Measurements from ENCODE around the gene PANK4. TPM values are rescaled to one million over a fixed set of nuclear protein-coding genes. Genes with fewer than 3 reads are reported as not detected.

PANK4 gene
- total RNA-seq, 4 donors from 2014 or later, result 22.5 to 48.9 (median 37.9) TPM

DNA sequence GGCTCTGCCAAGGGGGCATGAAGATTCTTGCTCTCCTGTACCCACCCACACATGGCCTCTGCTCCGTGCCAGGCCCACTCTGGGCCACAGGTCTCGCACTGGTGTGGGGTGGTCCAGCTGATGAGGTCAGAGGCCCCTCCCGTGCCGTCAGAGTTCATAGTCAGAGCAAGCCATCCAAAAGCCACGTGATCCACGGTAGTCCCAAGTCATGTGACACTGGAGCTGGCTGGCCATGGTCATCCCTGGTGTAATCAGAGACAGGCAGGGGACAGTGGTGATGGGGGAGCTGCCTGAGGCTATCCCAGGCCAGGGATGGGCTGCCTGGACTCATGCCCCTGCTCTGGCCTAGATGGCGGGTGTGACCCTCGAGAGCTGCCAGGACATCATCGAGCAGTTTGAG is 39.8 kb downstream of the PANK4 start:
- Histone ChIP-seq H3K4me3 (no peak overlapping the region), H3K27ac (replicated peaks in 1 of 4) (no peak overlapping the region), H3K36me3 (no peaks in the 10 kb centered on the region), H3K4me1 (no peaks in the 10 kb centered on the region), H3K27me3 (peaks cover 0 to 4% (median 0%) of the 10 kb centered on the region in 4 donors), H3K9me3 (peaks cover 0 to 17% (median 11%) of the 10 kb centered on the region in 4 donors)
- intact Hi-C loops (cut with DNase I), result no loop called here
- 94% methylated on average over 5 of the region's 9 CpGs for WGBS
- DNase-seq (ENCODE audit: extremely low spot score), result no peak
- TF ChIP-seq POLR2AphosphoS5 (IDR thresholded peaks at IDR 0.05) (no peak), POLR2A (IDR thresholded peaks at IDR 0.05; ENCODE audit: low read depth) (no peak), EP300 (IDR thresholded peaks at IDR 0.05) (no peak), CTCF (IDR thresholded peaks at IDR 0.05) (no peak)

- H3K9me3 ChIP-seq, result peaks cover 0 to 17% (median 11%) of the 10 kb centered on the region in 4 donors
- WGBS, result no CpG with 5 or more reads among the region's 4 CpGs
- intact Hi-C loops (cut with DNase I), result no loop called here
- no peak for DNase-seq (ENCODE audit: extremely low spot score)
- no peaks in the 10 kb centered on the region for H3K4me1 ChIP-seq
- H3K4me3 ChIP-seq, result no peak overlapping the region
- no peaks in the 10 kb centered on the region for H3K36me3 ChIP-seq
- H3K27ac ChIP-seq (replicated peaks in 1 of 4), result no peak overlapping the region
- TF ChIP-seq CTCF (IDR thresholded peaks at IDR 0.05) (no peak), POLR2AphosphoS5 (IDR thresholded peaks at IDR 0.05) (no peak), EP300 (IDR thresholded peaks at IDR 0.05) (no peak), POLR2A (IDR thresholded peaks at IDR 0.05; ENCODE audit: low read depth) (no peak)
- H3K27me3 ChIP-seq, result peaks cover 0 to under 1% (median 0%) of the 10 kb centered on the region in 4 donors
These were observed 40.4 kb downstream of the PANK4 start for GRCh38 chr1:2486041-2486440.

DNA sequence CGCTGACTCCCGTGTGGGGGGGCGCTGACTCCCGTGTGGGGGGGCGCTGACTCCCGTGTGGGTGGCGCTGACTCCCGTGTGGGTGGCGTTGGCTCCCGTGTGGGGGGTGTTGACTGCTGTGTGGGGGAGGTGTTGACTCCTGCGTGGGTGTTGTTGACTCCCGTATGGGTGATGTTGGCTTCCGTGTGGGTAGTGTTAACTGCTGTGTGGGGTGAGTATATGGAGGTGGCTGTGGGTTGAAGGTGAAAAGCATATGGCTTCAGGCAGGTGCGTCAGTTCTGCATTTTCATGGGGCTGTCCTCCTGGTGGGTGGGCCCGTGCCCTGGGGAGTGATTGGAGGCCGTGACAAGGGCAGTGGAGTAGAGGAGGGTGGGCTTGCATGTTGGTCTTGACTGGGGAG is 42.4 kb downstream of the PANK4 start:
- no peak for DNase-seq (ENCODE audit: extremely low spot score)
- no peaks in the 10 kb centered on the region for H3K27me3 ChIP-seq
- no peak for TF ChIP-seq POLR2AphosphoS5 (IDR thresholded peaks at IDR 0.05)
- no peak for TF ChIP-seq CTCF (IDR thresholded peaks at IDR 0.05)
- TF ChIP-seq POLR2A (IDR thresholded peaks at IDR 0.05; ENCODE audit: low read depth), result no peak
- no peak for TF ChIP-seq EP300 (IDR thresholded peaks at IDR 0.05)
- no peaks in the 10 kb centered on the region for H3K4me1 ChIP-seq
- 79% methylated on average over 9 of the region's 16 CpGs for WGBS
- no peak overlapping the region for H3K27ac ChIP-seq (replicated peaks in 1 of 4)
- no peak overlapping the region for H3K4me3 ChIP-seq
- H3K36me3 ChIP-seq, result no peaks in the 10 kb centered on the region
- peaks cover 0 to 12% (median 5%) of the 10 kb centered on the region in 4 donors for H3K9me3 ChIP-seq
- intact Hi-C loops (cut with DNase I), result no loop called here

DNA sequence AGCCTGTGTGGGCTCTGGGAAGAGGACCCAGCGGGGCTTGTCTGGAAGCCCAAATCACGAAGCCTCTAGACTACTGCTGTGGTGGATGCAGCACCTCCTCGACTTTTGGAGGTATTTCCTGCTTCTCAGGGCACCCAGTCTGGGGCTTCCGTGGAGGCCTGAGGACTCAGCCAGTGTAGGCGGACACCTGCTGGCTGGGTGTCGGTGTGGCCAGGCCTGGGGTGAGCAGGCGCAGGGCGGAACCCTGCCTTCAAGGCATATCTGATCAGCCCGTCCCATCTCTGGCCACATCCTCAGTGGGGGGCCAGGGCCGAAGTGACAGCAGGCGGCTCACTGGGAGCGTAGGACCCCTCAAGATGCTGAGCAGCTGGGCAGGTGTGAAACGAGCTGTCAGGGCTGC is 43.4 kb downstream of the PANK4 start:
- TF ChIP-seq CTCF (IDR thresholded peaks at IDR 0.05), result no peak
- no peak for TF ChIP-seq POLR2A (IDR thresholded peaks at IDR 0.05; ENCODE audit: low read depth)
- TF ChIP-seq EP300 (IDR thresholded peaks at IDR 0.05), result no peak
- no peak for TF ChIP-seq POLR2AphosphoS5 (IDR thresholded peaks at IDR 0.05)
- intact Hi-C loops (cut with DNase I), result no loop called here
- WGBS, result 76% methylated on average over 13 of the region's 13 CpGs

DNA sequence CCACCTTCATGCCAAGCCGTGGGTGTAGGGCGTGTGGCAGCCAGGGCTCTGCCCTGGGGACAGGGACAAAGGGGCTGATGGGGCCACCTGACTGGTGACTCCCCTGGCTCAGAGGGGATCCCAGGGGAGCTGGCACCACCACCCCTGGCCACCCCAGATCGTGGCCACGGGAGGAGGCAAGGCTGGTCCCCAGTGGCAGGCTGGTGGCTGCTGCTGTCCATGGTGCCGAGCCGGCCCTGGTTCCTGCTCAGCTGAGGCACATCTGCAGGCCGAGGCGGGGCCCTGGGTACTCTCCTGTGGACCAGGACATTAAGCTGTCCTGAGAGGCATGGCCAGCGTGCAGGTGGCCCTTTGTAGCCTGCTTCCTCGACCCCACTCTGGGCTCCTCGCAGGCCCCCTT is 43.8 kb downstream of the PANK4 start:
- H3K27ac ChIP-seq (replicated peaks in 1 of 4), result no peak overlapping the region
- DNase-seq (ENCODE audit: extremely low spot score), result no peak
- intact Hi-C loops (cut with DNase I), result no loop called here
- H3K36me3 ChIP-seq, result no peaks in the 10 kb centered on the region
- TF ChIP-seq CTCF (IDR thresholded peaks at IDR 0.05) (no peak), POLR2A (IDR thresholded peaks at IDR 0.05; ENCODE audit: low read depth) (no peak), EP300 (IDR thresholded peaks at IDR 0.05) (no peak), POLR2AphosphoS5 (IDR thresholded peaks at IDR 0.05) (no peak)
- no peaks in the 10 kb centered on the region for H3K9me3 ChIP-seq
- peaks cover 0 to 11% (median 0%) of the 10 kb centered on the region in 4 donors for H3K27me3 ChIP-seq
- no peak overlapping the region for H3K4me3 ChIP-seq
- H3K4me1 ChIP-seq, result no peaks in the 10 kb centered on the region
- no CpG with 5 or more reads among the region's 11 CpGs for WGBS

More for the DNA sequence above, 43.4 kb downstream of the PANK4 start:
- H3K27ac ChIP-seq (replicated peaks in 1 of 4), result no peak overlapping the region
- H3K4me1 ChIP-seq, result no peaks in the 10 kb centered on the region
- peaks cover 0 to 3% (median 0%) of the 10 kb centered on the region in 4 donors for H3K9me3 ChIP-seq
- H3K4me3 ChIP-seq, result no peak overlapping the region
- H3K36me3 ChIP-seq, result no peaks in the 10 kb centered on the region
- peaks cover 0 to 7% (median 0%) of the 10 kb centered on the region in 4 donors for H3K27me3 ChIP-seq
- DNase-seq (ENCODE audit: extremely low spot score), result no peak

Data from esophagus muscularis mucosa (tissue), 4 donors.